SK-N-SH treated with all-trans-retinoic acid at 6 μM for 48 hours (cell line): ENCODE measurements around the gene MOBP.

Source experiments
- ATAC-seq: fragments of 200-7000 bp; cut with Tn5 transposase; 3 replicates; pipeline ENCODE4 v1.9.1; 2020; ENCODE audit warnings: mild to moderate bottlenecking, moderate library complexity
- ARNTL ChIP-seq: fragments of 450-650 bp; formaldehyde crosslinking; IDR thresholded peaks from 2 replicates; pipeline ENCODE4 v1.5.0; 2020; ENCODE audit warnings: low read depth, mild to moderate bottlenecking, moderate library complexity, borderline replicate concordance
- BACH2 ChIP-seq: fragments of 250-450 bp; sonication (Bioruptor Pico); IDR thresholded peaks from 2 replicates; pipeline ENCODE4 v1.9.0; 2021; ENCODE audit warnings: mild to moderate bottlenecking, borderline replicate concordance
- CREB5 ChIP-seq: fragments of 250-450 bp; sonication (Bioruptor Pico); IDR thresholded peaks from 2 replicates; pipeline ENCODE4 v1.5.1; 2020; ENCODE audit warnings: low read depth, mild to moderate bottlenecking, moderate library complexity
- CSDC2 ChIP-seq: fragments of 250-450 bp; sonication (Bioruptor Pico); IDR thresholded peaks from 2 replicates; pipeline ENCODE4 v1.5.0; 2020; ENCODE audit warnings: mild to moderate bottlenecking, moderate library complexity
- CSRNP3 ChIP-seq: fragments of 250-450 bp; sonication (Bioruptor Pico); IDR thresholded peaks from 2 replicates; pipeline ENCODE4 v1.5.1; 2021; ENCODE audit warnings: mild to moderate bottlenecking, moderate library complexity
- ESRRG ChIP-seq: fragments of 250-450 bp; sonication (Bioruptor Pico); IDR thresholded peaks from 2 replicates; pipeline ENCODE4 v1.6.1; 2021; ENCODE audit warnings: mild to moderate bottlenecking
- GLIS3 ChIP-seq: fragments of 250-450 bp; sonication (Bioruptor Pico); IDR thresholded peaks from 2 replicates; pipeline ENCODE4 v1.5.0; 2020; ENCODE audit warnings: mild to moderate bottlenecking, moderate library complexity
- ISL1 ChIP-seq: fragments of 250-450 bp; sonication (Bioruptor Pico); IDR thresholded peaks from 2 replicates; pipeline ENCODE4 v2.1.2; 2022; ENCODE audit warnings: mild to moderate bottlenecking, moderate library complexity
- OSR1 ChIP-seq: fragments of 250-450 bp; sonication (Bioruptor Pico); IDR thresholded peaks from 2 replicates; pipeline ENCODE4 v1.8.0; 2022; ENCODE audit warnings: moderate library complexity, mild to moderate bottlenecking, inconsistent platforms
- POU6F1 ChIP-seq: fragments of 250-450 bp; sonication (Bioruptor Pico); IDR thresholded peaks from 2 replicates; pipeline ENCODE4 v1.8.0; 2021; ENCODE audit warnings: low read depth, mild to moderate bottlenecking, moderate library complexity, borderline replicate concordance
- PPARA ChIP-seq: fragments of 250-450 bp; sonication (Bioruptor Pico); IDR thresholded peaks from 2 replicates; pipeline ENCODE4 v1.5.0; 2020; ENCODE audit warnings: mild to moderate bottlenecking, borderline replicate concordance
- RARB ChIP-seq: fragments of 250-450 bp; sonication (Bioruptor Pico); IDR thresholded peaks from 2 replicates; pipeline ENCODE4 v1.8.0; 2021; ENCODE audit warnings: mild to moderate bottlenecking, moderate library complexity
- SNAI2 ChIP-seq: fragments of 250-450 bp; sonication (Bioruptor Pico); IDR thresholded peaks from 2 replicates; pipeline ENCODE4 v1.5.0; 2020; ENCODE audit warnings: mild to moderate bottlenecking, moderate library complexity
- TCF4 ChIP-seq: fragments of 250-450 bp; sonication (Bioruptor Pico); IDR thresholded peaks from 2 replicates; pipeline ENCODE4 v1.8.0; 2021; ENCODE audit warnings: mild to moderate bottlenecking, moderate library complexity, borderline replicate concordance
- TOX ChIP-seq: fragments of 250-450 bp; sonication (Bioruptor Pico); IDR thresholded peaks from 2 replicates; pipeline ENCODE4 v1.8.0; 2021; ENCODE audit warnings: mild to moderate bottlenecking, moderate library complexity, borderline replicate concordance
- TSHZ2 ChIP-seq: fragments of 250-450 bp; sonication (Bioruptor Pico); IDR thresholded peaks from 2 replicates; pipeline ENCODE4 v1.5.0; 2020; ENCODE audit warnings: mild to moderate bottlenecking, moderate library complexity
- ZC3H10 ChIP-seq: fragments of 250-450 bp; sonication (Bioruptor Pico); IDR thresholded peaks from 2 replicates; pipeline ENCODE4 v1.5.1; 2021; ENCODE audit warnings: mild to moderate bottlenecking, moderate library complexity
- ZFP3 ChIP-seq: fragments of 250-450 bp; sonication (Bioruptor Pico); IDR thresholded peaks from 2 replicates; pipeline ENCODE4 v1.5.0; 2020; ENCODE audit warnings: mild to moderate bottlenecking, moderate library complexity
- ZFP30 ChIP-seq: fragments of 450-650 bp; formaldehyde crosslinking; IDR thresholded peaks from 2 replicates; pipeline ENCODE4 v1.5.0; 2022; ENCODE audit warnings: mild to moderate bottlenecking, moderate library complexity
- ZNF565 ChIP-seq: fragments of 450-650 bp; formaldehyde crosslinking; conservative IDR thresholded peaks from 2 replicates; pipeline ENCODE4 v1.5.0; 2020; ENCODE audit warnings: low read depth, mild to moderate bottlenecking, moderate library complexity
- ZNF70 ChIP-seq: fragments of 450-650 bp; formaldehyde crosslinking; IDR thresholded peaks from 2 replicates; pipeline ENCODE4 v1.5.0; 2020; ENCODE audit warnings: mild to moderate bottlenecking, moderate library complexity
- ZNF8 ChIP-seq: fragments of 450-650 bp; formaldehyde crosslinking; IDR thresholded peaks from 2 replicates; pipeline ENCODE4 v1.5.0; 2020; ENCODE audit warnings: mild to moderate bottlenecking, moderate library complexity

Gene MOBP

GRCh38 chr3:39528844-39529243 is 61.4 kb downstream of the MOBP start (continued):
- TF ChIP-seq TSHZ2 (no peak), ZC3H10 (CRISPR knock-in tag) (no peak), TCF4 (CRISPR knock-in tag) (no peak)

GRCh38 chr3:39529577-39529976 is 62.1 kb downstream of the MOBP start:
- TF ChIP-seq CREB5 (CRISPR knock-in tag) (no peak), ZNF70 (no peak), PPARA (CRISPR knock-in tag) (no peak), CSRNP3 (no peak), TOX (CRISPR knock-in tag) (no peak), RARB (CRISPR knock-in tag) (no peak), SNAI2 (CRISPR knock-in tag) (no peak), ARNTL (CRISPR knock-in tag) (no peak), OSR1 (CRISPR knock-in tag) (no peak), ISL1 (no peak)
- TF ChIP-seq, all 23 proteins: peak for 0
- no peak for ATAC-seq

- TF ChIP-seq ZNF565 (no peak), ESRRG (no peak), PPARA (CRISPR knock-in tag) (no peak), ZNF8 (no peak), ZFP3 (CRISPR knock-in tag) (no peak), ZC3H10 (CRISPR knock-in tag) (no peak), ZFP30 (CRISPR knock-in tag) (no peak), RARB (CRISPR knock-in tag) (no peak), TOX (CRISPR knock-in tag) (no peak), CSRNP3 (no peak)
- TF ChIP-seq, all 23 proteins: peak for 0
- ATAC-seq: no peak; the same call in 2 of the 3 replicates
These were observed 63.6 kb downstream of the MOBP start for GRCh38 chr3:39531066-39531465.

- TF ChIP-seq ESRRG (no peak), ZFP30 (CRISPR knock-in tag) (no peak), BACH2 (no peak), ZC3H10 (CRISPR knock-in tag) (no peak), ARNTL (CRISPR knock-in tag) (no peak), ZFP3 (CRISPR knock-in tag) (no peak), ZNF565 (no peak), ISL1 (no peak), SNAI2 (CRISPR knock-in tag) (no peak)
- no peak for ATAC-seq
These were observed 64.2 kb downstream of the MOBP start for GRCh38 chr3:39531665-39532064.

GRCh38 chr3:39532777-39533176 is 65.3 kb downstream of the MOBP start:
- ATAC-seq: no peak
- TF ChIP-seq GLIS3 (CRISPR knock-in tag): no peak
- no peak for TF ChIP-seq CSDC2 (CRISPR knock-in tag)
- no peak for TF ChIP-seq TOX (CRISPR knock-in tag)
- no peak for TF ChIP-seq ZNF8
- TF ChIP-seq RARB (CRISPR knock-in tag): no peak
- TF ChIP-seq POU6F1 (CRISPR knock-in tag): no peak
- TF ChIP-seq ZC3H10 (CRISPR knock-in tag): no peak
- TF ChIP-seq BACH2: no peak
- no peak for TF ChIP-seq PPARA (CRISPR knock-in tag)
- TF ChIP-seq ARNTL (CRISPR knock-in tag): no peak
- TF ChIP-seq OSR1 (CRISPR knock-in tag): no peak
- no peak for TF ChIP-seq ESRRG
- TF ChIP-seq CREB5 (CRISPR knock-in tag): no peak
- TF ChIP-seq ZNF70: no peak
